Left ventricle myocardium inferior (tissue), 1 donor: Measurements from ENCODE around the gene AGBL4. TPM values are rescaled to one million over a fixed set of nuclear protein-coding genes. Genes with fewer than 3 reads are reported as not detected.
"Not testable (repeated sequence)": the region's sequence is repeated elsewhere in the genome, so short reads cannot be mapped to it uniquely, and the experiment has no call there.

Experiments used
- DNase-seq: peaks from one replicate; pipeline ENCODE4 v3.0.0-alpha.2; 2020
- H3K27ac ChIP-seq: fragments of 200-600 bp; replicated peaks from 2 replicates; pipeline ENCODE4 v1.8.0; 2021
- H3K27me3 ChIP-seq: fragments of 200-600 bp; 2 replicates; pipeline ENCODE4 v1.8.0; 2021; ENCODE audit warnings: low read depth
- H3K36me3 ChIP-seq: fragments of 200-600 bp; 2 replicates; pipeline ENCODE4 v1.8.0; 2021
- H3K4me1 ChIP-seq: fragments of 200-600 bp; 2 replicates; pipeline ENCODE4 v1.8.0; 2021
- H3K4me3 ChIP-seq: fragments of 200-600 bp; 2 replicates; pipeline ENCODE4 v1.8.0; 2021; ENCODE audit warnings: mild to moderate bottlenecking, moderate library complexity
- H3K9me3 ChIP-seq: fragments of 200-600 bp; replicated peaks from 2 replicates; pipeline ENCODE4 v1.8.0; 2021
- CTCF ChIP-seq: fragments of 200-600 bp; IDR thresholded peaks from 2 replicates; pipeline ENCODE4 v1.8.0; 2021; ENCODE audit warnings: antibody characterized with exemption, mild to moderate bottlenecking, borderline replicate concordance
- intact Hi-C: fragments of 100-400 bp; cut with micrococcal nuclease; formaldehyde crosslinking; loops from one replicate; pipeline ENCODE4 v1.11.0; 2022
- total RNA-seq: library from RNA; stranded (reverse); fragmentation: NEBNext Ultra II Directional; extraction: Animal tissue kit (Norgen Biotek cat#: 25700); gene quantifications from one replicate; pipeline ENCODE4 v1.2.1, GENCODE V29; 2021
- donor health status: DM: no; HTN: yes; CAD: no; lungs with severe emphysema.

Gene AGBL4
- total RNA-seq, 1 donor from 2014 or later, result 0.38 TPM

GRCh38 chr1:49026230-49026811, 997.4 kb downstream of the AGBL4 start:
- Histone ChIP-seq H3K4me3 (no peak overlapping the region), H3K27me3 (no peaks in the 10 kb centered on the region), H3K36me3 (no peaks in the 10 kb centered on the region), H3K9me3 (peaks cover 21% of the 10 kb centered on the region), H3K4me1 (no peaks in the 10 kb centered on the region), H3K27ac (no peak overlapping the region)
- intact Hi-C loops, result no loop called here
- no peak for DNase-seq
- TF ChIP-seq CTCF, result no peak

- intact Hi-C loops, result no loop called here
- Histone ChIP-seq H3K36me3 (no peaks in the 10 kb centered on the region), H3K4me3 (no peak overlapping the region), H3K27me3 (no peaks in the 10 kb centered on the region), H3K27ac (no peak overlapping the region), H3K9me3 (peaks cover 6% of the 10 kb centered on the region), H3K4me1 (no peaks in the 10 kb centered on the region)
- no peak for TF ChIP-seq CTCF
- no peak for DNase-seq
Observed at GRCh38 chr1:49016030-49016977, 1007.5 kb downstream of the AGBL4 start.

- TF ChIP-seq CTCF, result no peak
- DNase-seq, result no peak
- Histone ChIP-seq H3K4me3 (no peak overlapping the region), H3K4me1 (no peaks in the 10 kb centered on the region), H3K27me3 (no peaks in the 10 kb centered on the region), H3K27ac (no peak overlapping the region), H3K36me3 (no peaks in the 10 kb centered on the region), H3K9me3 (no peaks in the 10 kb centered on the region)
- intact Hi-C loops, result no loop called here
Observed at GRCh38 chr1:49013079-49013478, 1010.7 kb downstream of the AGBL4 start.

GRCh38 chr1:49002981-49003380, 1020.8 kb downstream of the AGBL4 start:
- H3K27ac ChIP-seq, H3K36me3 ChIP-seq, DNase-seq, H3K27me3 ChIP-seq, H3K9me3 ChIP-seq, H3K4me3 ChIP-seq, H3K4me1 ChIP-seq, intact Hi-C loops: not testable (repeated sequence)

- H3K36me3 ChIP-seq, result no peaks in the 10 kb centered on the region
- TF ChIP-seq CTCF, result no peak
- intact Hi-C loops, result no loop called here
- H3K27ac ChIP-seq, result no peak overlapping the region
- H3K4me3 ChIP-seq, result no peak overlapping the region
- H3K4me1 ChIP-seq, result no peaks in the 10 kb centered on the region
- H3K9me3 ChIP-seq, result no peaks in the 10 kb centered on the region
- H3K27me3 ChIP-seq, result no peaks in the 10 kb centered on the region
- DNase-seq, result no peak
Observed at GRCh38 chr1:48999321-48999720, 1024.4 kb downstream of the AGBL4 start.

GRCh38 chr1:48996311-48996710, 1027.4 kb downstream of the AGBL4 start:
- intact Hi-C loops, result no loop called here
- Histone ChIP-seq H3K27ac (no peak overlapping the region), H3K4me1 (no peaks in the 10 kb centered on the region), H3K36me3 (no peaks in the 10 kb centered on the region), H3K9me3 (peaks cover 18% of the 10 kb centered on the region), H3K27me3 (no peaks in the 10 kb centered on the region), H3K4me3 (no peak overlapping the region)
- TF ChIP-seq CTCF, result no peak
- DNase-seq, result no peak
